ENCODE data around the gene WASF2.

The WASF2 gene

DNA sequence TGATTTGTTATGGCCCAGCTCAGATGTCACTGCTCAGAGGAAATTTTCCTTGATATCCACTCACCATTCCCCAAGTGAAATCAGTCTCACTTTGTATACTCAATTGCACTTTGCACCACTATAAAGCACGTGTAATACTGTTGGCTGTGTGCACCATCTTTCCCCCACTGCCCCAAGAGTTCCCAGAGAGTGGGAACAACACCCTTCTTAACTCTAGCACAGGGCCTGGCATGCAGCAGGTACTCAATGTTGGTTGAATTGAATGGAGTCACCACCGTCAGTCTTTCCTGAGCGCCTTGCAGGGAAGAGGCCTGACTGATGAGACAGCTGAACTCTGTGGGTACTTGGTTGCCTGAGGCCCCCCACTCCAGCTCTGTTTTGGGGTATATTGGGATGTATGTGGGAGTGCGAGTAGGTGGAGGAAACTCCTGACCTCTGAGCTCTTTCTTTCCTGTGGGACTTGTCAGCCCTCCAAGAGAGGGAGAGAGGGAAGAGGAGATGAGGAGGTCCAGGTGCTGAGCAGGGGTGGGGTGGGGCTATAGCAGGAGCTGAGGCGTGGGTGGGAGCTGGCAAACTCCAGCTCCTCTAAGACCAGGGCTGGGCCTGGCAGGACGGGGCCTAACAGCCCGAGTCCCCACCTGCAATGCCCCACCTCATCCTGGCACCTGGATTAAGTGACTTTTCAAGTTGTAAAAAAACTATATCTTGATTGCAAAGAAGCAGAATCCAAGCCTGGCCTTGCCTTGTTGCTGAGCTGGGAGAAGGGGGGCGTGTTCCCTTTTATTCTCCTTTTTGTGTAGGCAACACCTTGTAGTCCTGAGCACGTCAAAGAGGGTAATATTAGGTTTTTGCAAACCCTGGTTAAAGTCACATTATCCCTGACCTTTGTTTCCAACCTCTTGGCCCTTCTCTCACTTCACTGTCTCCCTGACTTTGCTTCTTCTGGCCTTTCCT lies 19.4 kb upstream of the WASF2 start:
- TF ChIP-seq, protein P1, sequence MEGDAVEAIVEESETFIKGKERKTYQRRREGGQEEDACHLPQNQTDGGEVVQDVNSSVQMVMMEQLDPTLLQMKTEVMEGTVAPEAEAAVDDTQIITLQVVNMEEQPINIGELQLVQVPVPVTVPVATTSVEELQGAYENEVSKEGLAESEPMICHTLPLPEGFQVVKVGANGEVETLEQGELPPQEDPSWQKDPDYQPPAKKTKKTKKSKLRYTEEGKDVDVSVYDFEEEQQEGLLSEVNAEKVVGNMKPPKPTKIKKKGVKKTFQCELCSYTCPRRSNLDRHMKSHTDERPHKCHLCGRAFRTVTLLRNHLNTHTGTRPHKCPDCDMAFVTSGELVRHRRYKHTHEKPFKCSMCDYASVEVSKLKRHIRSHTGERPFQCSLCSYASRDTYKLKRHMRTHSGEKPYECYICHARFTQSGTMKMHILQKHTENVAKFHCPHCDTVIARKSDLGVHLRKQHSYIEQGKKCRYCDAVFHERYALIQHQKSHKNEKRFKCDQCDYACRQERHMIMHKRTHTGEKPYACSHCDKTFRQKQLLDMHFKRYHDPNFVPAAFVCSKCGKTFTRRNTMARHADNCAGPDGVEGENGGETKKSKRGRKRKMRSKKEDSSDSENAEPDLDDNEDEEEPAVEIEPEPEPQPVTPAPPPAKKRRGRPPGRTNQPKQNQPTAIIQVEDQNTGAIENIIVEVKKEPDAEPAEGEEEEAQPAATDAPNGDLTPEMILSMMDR (IDR thresholded peaks at IDR 0.05; ENCODE audit: low read depth, low read length) = no peak
- H3K9me3 ChIP-seq = no peaks in the 10 kb centered on the region
- no peaks in the 10 kb centered on the region for H3K36me3 ChIP-seq
- H3K4me1 ChIP-seq = no peaks in the 10 kb centered on the region
- DNase-seq = no peak
- no peaks in the 10 kb centered on the region for H3K27me3 ChIP-seq
- H3K4me3 ChIP-seq (ENCODE audit: low read depth, low read length) = no peak overlapping the region

DNA sequence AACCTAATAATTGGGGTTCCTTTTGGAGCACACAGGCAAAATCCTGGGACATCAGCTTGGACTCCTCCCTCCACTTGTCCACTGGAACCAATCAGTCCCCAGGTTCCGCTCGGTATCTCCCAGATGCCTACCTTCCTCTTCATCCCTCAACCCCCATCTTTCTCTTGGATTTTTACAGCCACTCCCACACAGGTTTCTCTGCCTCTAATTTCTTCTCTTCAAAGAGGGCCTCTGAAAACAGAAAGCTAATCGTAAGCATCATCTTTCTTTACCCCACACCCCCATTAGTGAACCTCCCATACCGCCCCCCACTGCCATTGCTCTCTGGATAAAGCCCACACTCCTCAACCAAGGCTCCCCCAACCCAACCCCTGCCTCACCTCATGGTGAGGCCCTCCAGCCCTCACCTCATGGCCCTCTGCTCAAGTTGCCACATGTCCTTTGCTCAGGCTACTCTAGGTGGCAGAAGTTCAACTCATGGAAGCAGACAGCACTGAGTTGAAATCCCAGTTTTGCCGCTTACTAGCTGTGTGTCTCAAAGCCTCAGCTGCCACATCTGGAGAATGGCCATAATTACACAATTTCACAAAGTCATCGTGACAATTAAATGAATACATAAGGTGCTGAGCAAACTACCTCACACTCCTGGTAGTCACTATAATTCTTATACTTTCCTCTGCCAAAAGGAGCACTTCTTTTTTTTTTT lies 18.1 kb upstream of the WASF2 start:
- TF ChIP-seq, protein P1 (IDR thresholded peaks at IDR 0.05; ENCODE audit: low read depth, low read length) = 0 out of 2 replicates have a peak, but pooled peaks have one; percentile 4
- Histone ChIP-seq H3K27me3 (no peaks in the 10 kb centered on the region), H3K36me3 (no peaks in the 10 kb centered on the region), H3K9me3 (no peaks in the 10 kb centered on the region), H3K4me3 (ENCODE audit: low read depth, low read length) (no peak overlapping the region), H3K4me1 (no peaks in the 10 kb centered on the region)
- DNase-seq = no peak

- Histone ChIP-seq H3K4me3 (ENCODE audit: low read depth, low read length) (no peak overlapping the region), H3K9me3 (no peaks in the 10 kb centered on the region), H3K4me1 (no peaks in the 10 kb centered on the region), H3K27me3 (no peaks in the 10 kb centered on the region), H3K36me3 (no peaks in the 10 kb centered on the region)
- TF ChIP-seq, protein P1 (IDR thresholded peaks at IDR 0.05; ENCODE audit: low read depth, low read length) = no peak
- no peak for DNase-seq
Measured at GRCh38 chr1:27506703-27507102, 16.7 kb upstream of the WASF2 start.

GRCh38 chr1:27505420-27505680 lies 15.4 kb upstream of the WASF2 start:
- H3K9me3 ChIP-seq = no peaks in the 10 kb centered on the region
- no peak for DNase-seq
- H3K36me3 ChIP-seq = no peaks in the 10 kb centered on the region
- H3K4me3 ChIP-seq (ENCODE audit: low read depth, low read length) = no peak overlapping the region
- H3K4me1 ChIP-seq = no peaks in the 10 kb centered on the region
- TF ChIP-seq, protein P1 (IDR thresholded peaks at IDR 0.05; ENCODE audit: low read depth, low read length) = no peak
- no peaks in the 10 kb centered on the region for H3K27me3 ChIP-seq

- no peak for DNase-seq
- TF ChIP-seq, protein P1 (IDR thresholded peaks at IDR 0.05; ENCODE audit: low read depth, low read length) = no peak
- Histone ChIP-seq H3K9me3 (no peaks in the 10 kb centered on the region), H3K27me3 (no peaks in the 10 kb centered on the region), H3K4me3 (ENCODE audit: low read depth, low read length) (no peak overlapping the region), H3K36me3 (no peaks in the 10 kb centered on the region), H3K4me1 (no peaks in the 10 kb centered on the region)
Measured at GRCh38 chr1:27504588-27505419, 14.8 kb upstream of the WASF2 start.

Data from BE2C (cell line).